Measurements from ENCODE around the gene SLC16A6.
"Not testable (repeated sequence)": the region's sequence is repeated elsewhere in the genome, so short reads cannot be mapped to it uniquely, and the experiment has no call there.

Gene SLC16A6

GRCh38 chr17:68309066-68309670 is 18.2 kb upstream of the SLC16A6 start:
- H3K79me2 ChIP-seq (ENCODE audit: control insufficient read depth, insufficient read depth, low read length, poor library complexity); H3K79me1 ChIP-seq (ENCODE audit: low read length); H2AFZ ChIP-seq (ENCODE audit: insufficient read depth, low read length, poor library complexity); H3K4ac ChIP-seq (ENCODE audit: low read depth, low read length); H3K14ac ChIP-seq (ENCODE audit: low read length); H3K18ac ChIP-seq (ENCODE audit: low read length); H3K27ac ChIP-seq (ENCODE audit: low read depth, low read length); H3K4me1 ChIP-seq (ENCODE audit: control insufficient read depth in 1 of 2, insufficient read depth in 2 of 2, low read length in 2 of 2); H3K9me3 ChIP-seq (ENCODE audit: insufficient read depth, low read depth, low read length); H2BK120ac ChIP-seq (ENCODE audit: insufficient read depth, low read length, poor library complexity); H3K9ac ChIP-seq (ENCODE audit: low read length); H4K91ac ChIP-seq (ENCODE audit: low read depth, low read length); H3K23ac ChIP-seq (ENCODE audit: low read length); DNase-seq; H2BK5ac ChIP-seq (ENCODE audit: low read depth, low read length, poor library complexity); H3K36me3 ChIP-seq (ENCODE audit: control insufficient read depth in 1 of 2, insufficient read depth in 2 of 2, low read length in 2 of 2); H4K12ac ChIP-seq (ENCODE audit: low read depth, low read length); H2AK5ac ChIP-seq (ENCODE audit: low read length); H4K8ac ChIP-seq (ENCODE audit: low read depth, low read length); H3K27me3 ChIP-seq (ENCODE audit: insufficient read depth, low read length); H3K4me2 ChIP-seq (ENCODE audit: low read length); H2BK12ac ChIP-seq (ENCODE audit: low read length); H3K4me3 ChIP-seq (ENCODE audit: low read depth, low read length): not testable (repeated sequence)
- no CpG with 5 or more reads among the region's 28 CpGs for WGBS (ENCODE audit: extremely low coverage, insufficient coverage, insufficient read length)

GRCh38 chr17:68308486-68308885 is 17.6 kb upstream of the SLC16A6 start:
- WGBS (ENCODE audit: extremely low coverage, insufficient coverage, insufficient read length): no CpG with 5 or more reads among the region's 7 CpGs
- H3K4ac ChIP-seq (ENCODE audit: low read depth, low read length); H3K27me3 ChIP-seq (ENCODE audit: insufficient read depth, low read length); H2AK5ac ChIP-seq (ENCODE audit: low read length); H3K27ac ChIP-seq (ENCODE audit: low read depth, low read length); H3K79me1 ChIP-seq (ENCODE audit: low read length); H3K14ac ChIP-seq (ENCODE audit: low read length); H3K4me3 ChIP-seq (ENCODE audit: low read depth, low read length); H2BK5ac ChIP-seq (ENCODE audit: low read depth, low read length, poor library complexity); DNase-seq; H3K79me2 ChIP-seq (ENCODE audit: control insufficient read depth, insufficient read depth, low read length, poor library complexity); H2BK120ac ChIP-seq (ENCODE audit: insufficient read depth, low read length, poor library complexity); H4K91ac ChIP-seq (ENCODE audit: low read depth, low read length); H2AFZ ChIP-seq (ENCODE audit: insufficient read depth, low read length, poor library complexity); H3K23ac ChIP-seq (ENCODE audit: low read length); H2BK12ac ChIP-seq (ENCODE audit: low read length); H3K4me2 ChIP-seq (ENCODE audit: low read length); H3K9me3 ChIP-seq (ENCODE audit: insufficient read depth, low read depth, low read length); H3K9ac ChIP-seq (ENCODE audit: low read length); H3K4me1 ChIP-seq (ENCODE audit: control insufficient read depth in 1 of 2, insufficient read depth in 2 of 2, low read length in 2 of 2); H4K12ac ChIP-seq (ENCODE audit: low read depth, low read length); H4K8ac ChIP-seq (ENCODE audit: low read depth, low read length); H3K36me3 ChIP-seq (ENCODE audit: control insufficient read depth in 1 of 2, insufficient read depth in 2 of 2, low read length in 2 of 2); H3K18ac ChIP-seq (ENCODE audit: low read length): not testable (repeated sequence)

GRCh38 chr17:68307443-68307842 is 16.5 kb upstream of the SLC16A6 start:
- Histone ChIP-seq H3K14ac (ENCODE audit: low read length) (no peak overlapping the region), H3K79me2 (ENCODE audit: control insufficient read depth, insufficient read depth, low read length, poor library complexity) (no peaks in the 10 kb centered on the region), H3K27me3 (ENCODE audit: insufficient read depth, low read length) (no peaks in the 10 kb centered on the region), H3K27ac (ENCODE audit: low read depth, low read length) (no peak overlapping the region), H3K23ac (ENCODE audit: low read length) (no peak overlapping the region), H3K4me1 (ENCODE audit: control insufficient read depth in 1 of 2, insufficient read depth in 2 of 2, low read length in 2 of 2) (peaks cover 9% of the 10 kb centered on the region in 2 experiments), H3K4me2 (ENCODE audit: low read length) (no peak overlapping the region), H3K36me3 (ENCODE audit: control insufficient read depth in 1 of 2, insufficient read depth in 2 of 2, low read length in 2 of 2) (no peaks in the 10 kb centered on the region), H2AK5ac (ENCODE audit: low read length) (no peak overlapping the region), H3K4me3 (ENCODE audit: low read depth, low read length) (no peak overlapping the region), H3K9ac (ENCODE audit: low read length) (no peak overlapping the region), H4K8ac (ENCODE audit: low read depth, low read length) (no peak overlapping the region), H4K91ac (ENCODE audit: low read depth, low read length) (no peak overlapping the region), H3K79me1 (ENCODE audit: low read length) (peaks cover 5% of the 10 kb centered on the region), H3K18ac (ENCODE audit: low read length) (no peak overlapping the region), H2BK12ac (ENCODE audit: low read length) (no peak overlapping the region), H4K12ac (ENCODE audit: low read depth, low read length) (no peak overlapping the region), H3K4ac (ENCODE audit: low read depth, low read length) (no peak overlapping the region), H2AFZ (ENCODE audit: insufficient read depth, low read length, poor library complexity) (no peak overlapping the region), H3K9me3 (ENCODE audit: insufficient read depth, low read depth, low read length) (no peaks in the 10 kb centered on the region), H2BK120ac (ENCODE audit: insufficient read depth, low read length, poor library complexity) (no peak overlapping the region), H2BK5ac (ENCODE audit: low read depth, low read length, poor library complexity) (no peak overlapping the region)
- no peak for DNase-seq
- no CpG with 5 or more reads among the region's 8 CpGs for WGBS (ENCODE audit: extremely low coverage, insufficient coverage, insufficient read length)

GRCh38 chr17:68306819-68307218 is 15.9 kb upstream of the SLC16A6 start:
- no peak overlapping the region for H3K14ac ChIP-seq (ENCODE audit: low read length)

More at GRCh38 chr17:68306819-68307218, 15.9 kb upstream of the SLC16A6 start:
- Histone ChIP-seq H3K4me2 (ENCODE audit: low read length) (no peak overlapping the region), H3K36me3 (ENCODE audit: control insufficient read depth in 1 of 2, insufficient read depth in 2 of 2, low read length in 2 of 2) (no peaks in the 10 kb centered on the region), H4K8ac (ENCODE audit: low read depth, low read length) (no peak overlapping the region), H3K4ac (ENCODE audit: low read depth, low read length) (no peak overlapping the region), H3K18ac (ENCODE audit: low read length) (no peak overlapping the region), H3K27me3 (ENCODE audit: insufficient read depth, low read length) (no peaks in the 10 kb centered on the region), H3K79me1 (ENCODE audit: low read length) (peaks cover 7% of the 10 kb centered on the region), H4K12ac (ENCODE audit: low read depth, low read length) (no peak overlapping the region), H3K9ac (ENCODE audit: low read length) (no peak overlapping the region), H2BK120ac (ENCODE audit: insufficient read depth, low read length, poor library complexity) (no peak overlapping the region), H3K9me3 (ENCODE audit: insufficient read depth, low read depth, low read length) (no peaks in the 10 kb centered on the region), H2BK12ac (ENCODE audit: low read length) (peak overlapping the region; percentile 68), H2AFZ (ENCODE audit: insufficient read depth, low read length, poor library complexity) (no peak overlapping the region), H2AK5ac (ENCODE audit: low read length) (no peak overlapping the region), H3K23ac (ENCODE audit: low read length) (no peak overlapping the region), H3K4me3 (ENCODE audit: low read depth, low read length) (no peak overlapping the region), H2BK5ac (ENCODE audit: low read depth, low read length, poor library complexity) (no peak overlapping the region), H3K79me2 (ENCODE audit: control insufficient read depth, insufficient read depth, low read length, poor library complexity) (no peaks in the 10 kb centered on the region), H3K4me1 (ENCODE audit: control insufficient read depth in 1 of 2, insufficient read depth in 2 of 2, low read length in 2 of 2) (peaks cover 11 to 12% of the 10 kb centered on the region in 2 experiments), H3K27ac (ENCODE audit: low read depth, low read length) (no peak overlapping the region), H4K91ac (ENCODE audit: low read depth, low read length) (no peak overlapping the region)
- no CpG with 5 or more reads among the region's 6 CpGs for WGBS (ENCODE audit: extremely low coverage, insufficient coverage, insufficient read length)
- DNase-seq: no peak

All from trophoblast cell (in vitro differentiated cells and primary cell).